Measurements from ENCODE around the gene WDR76.

DNA sequence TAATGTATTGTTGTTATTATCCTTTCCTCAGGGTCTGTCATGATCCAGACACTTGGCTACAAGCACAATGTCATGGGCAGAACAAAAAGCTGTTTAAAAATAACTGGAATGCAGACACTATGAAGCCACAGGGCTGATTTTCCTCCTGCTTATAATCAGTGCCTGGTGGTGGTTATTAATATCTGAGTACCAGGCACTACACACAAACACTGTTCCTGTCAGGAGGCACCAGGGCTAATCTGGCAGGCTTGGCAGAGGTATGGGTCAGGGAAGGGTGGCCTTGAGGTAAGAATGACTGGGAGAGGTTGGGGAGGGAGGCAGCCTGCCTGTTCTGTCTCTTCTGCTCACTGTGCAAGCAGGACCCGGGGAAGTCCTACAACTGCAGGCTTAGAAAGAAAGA is 67.2 kb downstream of the WDR76 start:
- no peak for TF ChIP-seq POLR2A (IDR thresholded peaks at IDR 0.05)
- TF ChIP-seq, protein P1, sequence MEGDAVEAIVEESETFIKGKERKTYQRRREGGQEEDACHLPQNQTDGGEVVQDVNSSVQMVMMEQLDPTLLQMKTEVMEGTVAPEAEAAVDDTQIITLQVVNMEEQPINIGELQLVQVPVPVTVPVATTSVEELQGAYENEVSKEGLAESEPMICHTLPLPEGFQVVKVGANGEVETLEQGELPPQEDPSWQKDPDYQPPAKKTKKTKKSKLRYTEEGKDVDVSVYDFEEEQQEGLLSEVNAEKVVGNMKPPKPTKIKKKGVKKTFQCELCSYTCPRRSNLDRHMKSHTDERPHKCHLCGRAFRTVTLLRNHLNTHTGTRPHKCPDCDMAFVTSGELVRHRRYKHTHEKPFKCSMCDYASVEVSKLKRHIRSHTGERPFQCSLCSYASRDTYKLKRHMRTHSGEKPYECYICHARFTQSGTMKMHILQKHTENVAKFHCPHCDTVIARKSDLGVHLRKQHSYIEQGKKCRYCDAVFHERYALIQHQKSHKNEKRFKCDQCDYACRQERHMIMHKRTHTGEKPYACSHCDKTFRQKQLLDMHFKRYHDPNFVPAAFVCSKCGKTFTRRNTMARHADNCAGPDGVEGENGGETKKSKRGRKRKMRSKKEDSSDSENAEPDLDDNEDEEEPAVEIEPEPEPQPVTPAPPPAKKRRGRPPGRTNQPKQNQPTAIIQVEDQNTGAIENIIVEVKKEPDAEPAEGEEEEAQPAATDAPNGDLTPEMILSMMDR (IDR thresholded peaks at IDR 0.05), result no peak
